Gastrocnemius medialis (tissue), 4 donors: ENCODE data around the gene ECE1.

Experiments used
- CTCF ChIP-seq, 5 experiments: fragments of 450-650 bp in 3 of 5; fragments of 200-600 bp in 2 of 5; sonication (generic) in 2 of 5; IDR thresholded peaks in 4 of 5; conservative IDR thresholded peaks in 1 of 5; 1 replicate in 4 of 5; 2 replicates in 1 of 5; pipeline ENCODE4 v1.5.1; 2016 to 2019; ENCODE audit warnings: antibody characterized with exemption in 5 of 5, mild to moderate bottlenecking in 3 of 5, moderate library complexity in 3 of 5
- POLR2A ChIP-seq, 2 donors: fragments of 450-650 bp; IDR thresholded peaks; one replicate each; pipeline ENCODE4 v1.6.1; 2017; ENCODE audit warnings: antibody characterized with exemption in 2 of 2, mild to moderate bottlenecking in 2 of 2, moderate library complexity in 2 of 2

- TF ChIP-seq POLR2A (IDR thresholded peaks at IDR 0.05) (no peak), CTCF (IDR thresholded peaks at IDR 0.05 in 4 of 5, conservative IDR thresholded peaks at IDR 0.05 in 1 of 5) (no peak)
Observed at GRCh38 chr1:21295545-21295944, 5.3 kb upstream of the ECE1 start.
